NCI-H526 treated with DMSO at 0.1 percent for 48 hours (cell line): ENCODE data around the gene ABHD8.

Experiments used
- DNase-seq: peaks from one replicate; lab custom pipeline; 2025; lab: John Stamatoyannopoulos, UW

The ABHD8 gene

GRCh38 chr19:17321655-17322489, 18.6 kb upstream of the ABHD8 start:
- no peak for DNase-seq

GRCh38 chr19:17320435-17320834, 17.2 kb upstream of the ABHD8 start:
- DNase-seq, result no peak

GRCh38 chr19:17319473-17320238, 16.4 kb upstream of the ABHD8 start:
- no peak for DNase-seq

GRCh38 chr19:17318966-17319365, 15.7 kb upstream of the ABHD8 start:
- DNase-seq, result no peak

- no peak for DNase-seq
Observed at GRCh38 chr19:17314007-17314593, 10.9 kb upstream of the ABHD8 start.

GRCh38 chr19:17312189-17313113, 9.2 kb upstream of the ABHD8 start:
- DNase-seq, result no peak

GRCh38 chr19:17311455-17312188, 8.4 kb upstream of the ABHD8 start:
- no peak for DNase-seq

- DNase-seq, result no peak
Observed at GRCh38 chr19:17309965-17310461, 6.8 kb upstream of the ABHD8 start.

GRCh38 chr19:17309198-17309964, 6.2 kb upstream of the ABHD8 start, which contains the start of gene DDA1:
TSS of gene DDA1 (plus strand) at chr19:17309563. CDS start at chr19:17309655, 92 bp downstream.
- peak; percentile 94 for DNase-seq

GRCh38 chr19:17307876-17308377, 4.7 kb upstream of the ABHD8 start:
- no peak for DNase-seq

GRCh38 chr19:17306285-17306714, 3.1 kb upstream of the ABHD8 start:
- DNase-seq, result no peak

- DNase-seq, result peak; percentile 92
Observed at GRCh38 chr19:17305517-17306284, 2.5 kb upstream of the ABHD8 start, which contains the start of gene MRPL34. TSS of gene MRPL34 (plus strand) at chr19:17305872. CDS start at chr19:17305893, 21 bp downstream.

GRCh38 chr19:17305216-17305516, 1.9 kb upstream of the ABHD8 start:
- DNase-seq, result no peak

- no peak for DNase-seq
Observed at GRCh38 chr19:17304386-17305215, 1.4 kb upstream of the ABHD8 start.

GRCh38 chr19:17303940-17304267, 679 bp upstream of the ABHD8 start:
- no peak for DNase-seq

- peak; percentile 42 for DNase-seq
Observed at GRCh38 chr19:17302391-17303166, 646 bp downstream of the ABHD8 start.

GRCh38 chr19:17300992-17301619, 2.1 kb downstream of the ABHD8 start:
- no peak for DNase-seq
